DMS79 (cell line): ENCODE data around the gene CKAP4.

ENCODE experiments used
- DNase-seq: peaks from one replicate; lab custom pipeline; 2025; lab: John Stamatoyannopoulos, UW

Gene CKAP4

DNA sequence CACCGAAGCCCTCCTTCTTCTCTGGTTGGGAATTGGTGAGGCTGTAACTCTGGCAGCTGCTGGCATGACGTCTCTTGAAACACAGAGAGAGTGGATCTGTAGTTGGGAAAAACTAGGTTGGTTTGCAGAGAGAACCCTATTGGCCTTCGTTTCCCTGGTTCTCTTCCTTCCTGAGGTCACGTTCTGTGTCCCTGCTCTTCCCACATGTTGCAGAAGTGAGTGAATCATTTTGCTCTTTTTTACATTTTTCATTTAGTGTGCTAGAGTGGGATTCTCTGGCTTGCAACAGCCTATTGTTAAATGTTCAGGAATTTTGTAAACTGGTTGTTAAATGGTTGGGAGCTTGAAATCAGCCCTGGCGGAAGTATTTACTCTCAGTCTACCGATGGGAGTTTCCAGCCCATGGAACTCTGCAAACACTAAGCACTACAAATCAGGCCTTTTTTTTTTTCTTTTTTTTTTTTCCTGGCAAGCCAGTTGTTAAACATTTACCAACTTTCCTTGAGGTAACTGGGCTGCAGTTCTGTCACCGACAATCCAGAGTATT is 26.8 kb upstream of the CKAP4 start:
- no peak for DNase-seq

DNA sequence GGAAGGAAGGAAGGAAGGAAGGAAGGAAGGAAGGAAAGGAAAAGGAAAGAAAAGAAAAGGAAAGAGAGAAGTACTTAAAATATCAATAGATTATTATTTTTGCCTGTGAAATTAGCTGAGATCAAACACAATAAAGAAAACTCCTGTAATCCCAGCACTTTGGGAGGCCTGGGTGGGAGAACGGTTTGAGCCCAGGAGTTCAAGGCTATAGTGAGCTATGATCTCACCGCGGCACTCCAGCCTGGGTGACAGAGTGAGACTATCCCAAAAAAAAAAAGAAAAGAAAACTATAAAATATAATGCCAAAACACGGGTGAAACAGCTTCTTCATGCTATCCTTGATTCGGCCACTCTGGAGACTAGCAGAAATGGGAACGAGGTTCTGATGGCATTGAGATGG is 26.2 kb upstream of the CKAP4 start:
- no peak for DNase-seq

GRCh38 chr12:106273491-106273890 is 25.7 kb upstream of the CKAP4 start:
- DNase-seq, result no peak

DNA sequence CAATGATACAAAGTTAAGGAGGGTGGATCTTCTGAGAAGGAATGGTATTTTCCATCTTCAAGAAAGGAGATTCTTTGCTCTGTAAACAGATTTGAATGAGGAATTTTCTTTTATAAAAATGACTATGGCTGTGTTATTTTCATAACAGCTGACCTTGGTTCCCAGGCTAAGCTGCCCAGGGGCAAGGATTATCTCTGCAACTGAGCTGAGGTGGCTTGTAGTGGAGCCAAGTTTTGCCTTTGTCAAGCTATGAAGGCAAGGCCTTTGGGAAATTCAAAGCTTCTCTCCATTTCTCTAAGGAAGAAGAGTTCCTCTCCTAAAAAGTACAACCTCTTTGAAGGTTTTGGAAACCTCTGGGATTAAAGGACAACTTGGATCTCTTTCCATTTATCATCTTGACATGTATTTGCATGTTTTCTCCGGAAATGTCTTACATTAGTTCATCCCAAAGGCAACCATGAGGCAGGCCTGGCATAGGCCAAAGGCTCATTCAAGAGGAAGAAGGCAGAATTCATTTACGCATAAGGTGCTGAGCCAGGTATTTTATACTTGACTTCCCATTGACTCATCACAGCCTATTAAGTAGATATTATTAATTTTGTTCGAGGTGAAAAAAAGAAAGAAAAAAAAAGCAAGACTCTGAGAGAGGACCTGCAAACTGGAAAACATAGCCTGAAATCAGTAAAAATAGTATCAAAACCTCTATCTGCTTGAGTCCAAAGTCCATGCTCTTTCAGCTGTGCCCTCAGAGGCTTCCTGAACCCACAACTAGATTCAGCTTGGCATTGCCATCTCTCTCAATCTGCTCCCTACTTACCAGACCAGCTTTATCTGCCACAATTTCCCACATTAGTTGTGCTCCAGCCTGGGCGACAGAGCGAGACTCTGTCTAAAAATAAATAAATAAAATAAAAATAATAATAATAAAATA is 24.0 kb upstream of the CKAP4 start:
- no peak for DNase-seq

DNA sequence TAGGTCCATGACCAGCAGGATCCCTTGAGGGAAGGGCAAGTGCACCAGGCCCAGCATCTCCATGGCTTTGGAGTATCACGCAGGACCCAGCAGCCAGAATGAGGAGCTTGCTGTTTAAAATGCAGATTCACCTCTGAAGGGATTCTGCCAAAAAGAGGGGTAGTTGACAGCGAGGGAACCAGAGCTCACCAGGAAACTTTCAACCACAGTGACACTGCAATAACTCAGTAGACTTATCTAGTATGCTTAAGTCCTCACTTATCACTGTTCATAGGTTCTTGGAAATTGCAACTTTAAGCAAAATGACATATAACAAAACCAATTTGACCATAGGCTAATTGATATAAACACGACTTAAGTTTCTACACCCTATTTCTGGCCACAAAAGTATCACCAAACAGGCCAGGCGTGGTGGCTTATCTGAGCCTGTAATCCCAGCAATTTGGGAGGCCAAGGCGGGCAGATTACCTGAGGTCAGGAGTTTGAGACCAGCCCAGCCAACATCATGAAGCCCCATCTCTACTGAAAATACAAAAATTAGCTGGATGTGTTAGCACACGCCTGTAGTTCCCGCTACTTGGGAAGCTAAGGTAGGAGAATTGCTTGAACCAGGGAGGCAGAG is 21.4 kb upstream of the CKAP4 start:
- DNase-seq, result no peak

DNA sequence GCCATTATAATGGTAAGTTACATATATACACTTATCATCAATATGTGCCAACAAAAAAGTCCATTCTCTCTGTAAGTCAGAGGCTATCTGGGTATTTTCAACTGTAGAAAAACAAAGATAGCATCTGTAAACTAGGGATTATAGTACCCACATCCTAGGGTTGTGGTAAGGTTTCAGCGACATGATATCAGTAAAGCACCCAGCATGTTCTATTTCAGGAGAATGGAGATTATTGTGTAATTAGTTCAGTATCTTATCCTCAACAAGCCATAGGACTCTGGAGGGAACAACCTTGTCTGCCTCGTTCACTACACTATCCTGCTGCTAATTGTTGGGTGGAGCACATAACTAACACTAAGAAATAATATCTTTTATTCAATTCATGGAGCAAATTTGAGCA is 19.7 kb upstream of the CKAP4 start:
- no peak for DNase-seq

DNA sequence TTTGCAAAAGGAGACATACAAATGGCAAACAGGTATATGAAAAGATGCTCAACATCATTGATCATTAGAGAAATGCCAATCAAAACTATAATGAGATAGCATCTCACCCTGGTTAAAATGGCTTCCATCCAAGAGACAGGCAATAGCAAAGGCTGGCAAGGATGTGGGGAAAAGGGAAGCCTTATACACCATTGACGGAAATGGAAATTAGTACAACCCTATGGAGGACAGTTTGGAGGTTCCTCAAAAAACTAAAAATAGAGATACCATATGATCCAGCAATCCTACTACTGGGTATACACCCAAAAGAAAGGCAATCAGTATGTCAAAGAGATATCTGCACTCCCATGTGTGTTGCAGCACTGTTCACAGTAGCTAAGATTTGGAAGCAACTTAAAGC is 17.3 kb upstream of the CKAP4 start:
- DNase-seq, result no peak

DNA sequence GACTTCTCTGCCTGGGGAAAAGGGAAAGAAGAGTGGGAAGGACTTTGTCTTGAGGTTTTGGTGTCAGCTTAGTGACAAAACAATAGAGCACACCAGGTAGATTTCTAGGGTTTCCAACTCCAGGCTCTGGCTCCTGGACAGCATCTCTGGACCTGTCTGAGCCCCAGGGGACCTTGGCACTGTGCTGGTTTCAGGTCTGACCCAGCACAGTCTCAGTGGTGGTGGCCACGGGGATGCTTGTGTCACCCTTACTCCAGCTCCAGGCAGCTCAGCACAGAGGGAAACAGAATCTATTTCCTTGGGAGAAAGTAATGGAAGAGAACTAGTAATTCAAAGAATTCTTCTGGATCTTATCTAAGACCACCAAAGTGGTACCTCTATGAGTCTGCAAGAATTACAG is 11.1 kb upstream of the CKAP4 start:
- DNase-seq, result no peak

DNA sequence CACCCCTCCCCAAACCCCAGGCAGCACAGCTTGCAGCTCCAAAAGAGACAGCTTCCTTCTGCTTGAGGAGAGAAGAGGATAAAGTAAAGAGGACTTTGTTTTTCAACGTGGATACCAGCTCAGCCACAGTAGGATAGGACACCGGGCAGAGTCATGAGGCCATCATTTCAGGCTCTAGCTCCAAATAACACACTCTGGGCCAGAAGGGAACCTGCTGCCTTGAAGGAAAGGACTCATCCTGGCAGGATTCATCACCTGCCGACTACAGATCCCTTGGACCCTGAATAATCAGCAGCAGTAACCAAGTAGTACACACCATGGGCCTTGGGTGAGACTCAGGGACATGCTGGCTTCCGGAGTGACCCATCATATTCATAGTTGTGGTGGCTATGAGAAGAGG is 10.4 kb upstream of the CKAP4 start:
- DNase-seq, result no peak

DNA sequence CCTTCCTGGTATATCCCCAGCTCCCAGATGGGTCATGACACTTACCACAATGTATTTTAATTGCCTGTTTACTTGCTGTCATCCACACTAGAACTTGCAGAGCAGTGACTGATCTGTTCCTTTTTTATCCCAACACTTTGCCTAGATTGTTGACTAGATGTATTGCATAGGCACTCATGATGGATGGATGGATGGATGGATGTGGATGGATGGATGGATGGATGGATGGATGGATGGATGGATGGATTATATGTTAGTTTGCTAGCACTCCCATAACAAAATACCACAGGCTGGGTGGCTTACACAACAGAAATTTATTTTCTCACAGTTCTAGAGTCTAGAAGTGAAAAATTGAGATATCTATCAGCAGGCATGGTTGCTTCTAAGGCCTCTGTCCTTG is 8.7 kb upstream of the CKAP4 start:
- DNase-seq, result no peak

DNA sequence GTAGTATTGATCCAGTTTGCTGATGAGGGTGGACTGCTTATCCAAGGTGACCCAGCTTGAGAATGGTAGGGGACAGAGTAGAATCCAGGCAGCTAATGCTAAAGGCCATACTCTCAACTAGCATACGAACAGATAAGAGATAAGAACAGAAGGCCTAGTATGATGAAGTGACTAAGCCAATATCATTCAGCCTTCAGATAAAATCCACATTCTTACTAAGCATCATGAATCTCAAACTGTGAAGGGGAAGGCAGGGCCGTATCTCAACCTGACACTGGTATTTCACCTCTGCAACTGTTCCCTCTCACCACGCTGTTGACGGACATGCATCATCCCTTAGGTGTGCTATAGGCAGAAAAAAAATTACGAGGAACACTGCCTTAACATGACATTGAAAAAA is 8.1 kb upstream of the CKAP4 start:
- no peak for DNase-seq

DNA sequence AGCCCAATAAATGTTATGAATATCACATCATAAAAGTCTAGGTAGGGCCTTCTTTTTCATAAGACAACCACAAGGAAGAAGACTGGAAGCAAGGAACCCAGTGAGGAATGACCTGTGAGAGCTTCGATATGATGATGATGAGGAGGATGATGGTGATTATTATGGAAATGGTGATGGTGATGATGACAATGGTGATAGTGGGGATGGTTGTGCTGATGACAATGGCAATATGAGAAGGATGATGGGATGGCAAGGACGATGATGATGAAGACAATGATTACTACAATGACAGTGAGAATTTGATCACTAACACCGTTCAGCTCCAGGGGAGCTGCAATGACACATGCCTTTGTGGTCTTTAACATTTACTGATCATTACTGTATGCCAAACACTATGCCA is 7.7 kb upstream of the CKAP4 start:
- DNase-seq, result no peak

DNA sequence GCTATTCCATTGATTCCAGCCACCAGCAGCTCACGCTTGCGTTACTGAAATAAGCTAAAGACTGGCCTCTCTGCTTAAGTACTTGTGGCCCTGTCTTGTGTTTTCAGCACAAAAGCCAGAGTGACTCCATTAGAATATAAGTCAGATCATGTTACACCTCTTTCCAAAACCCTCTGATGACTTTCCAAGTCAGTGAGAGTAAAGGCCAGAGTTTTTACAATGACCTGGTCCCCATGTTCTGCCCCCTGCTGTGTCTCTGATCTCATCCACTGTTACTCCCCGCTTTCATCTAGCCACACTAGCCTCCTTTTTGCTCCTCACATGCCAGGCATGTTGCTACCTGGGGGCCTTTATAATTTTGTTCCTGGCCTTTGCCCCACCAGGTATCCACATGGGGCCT is 6.9 kb upstream of the CKAP4 start:
- DNase-seq, result no peak

DNA sequence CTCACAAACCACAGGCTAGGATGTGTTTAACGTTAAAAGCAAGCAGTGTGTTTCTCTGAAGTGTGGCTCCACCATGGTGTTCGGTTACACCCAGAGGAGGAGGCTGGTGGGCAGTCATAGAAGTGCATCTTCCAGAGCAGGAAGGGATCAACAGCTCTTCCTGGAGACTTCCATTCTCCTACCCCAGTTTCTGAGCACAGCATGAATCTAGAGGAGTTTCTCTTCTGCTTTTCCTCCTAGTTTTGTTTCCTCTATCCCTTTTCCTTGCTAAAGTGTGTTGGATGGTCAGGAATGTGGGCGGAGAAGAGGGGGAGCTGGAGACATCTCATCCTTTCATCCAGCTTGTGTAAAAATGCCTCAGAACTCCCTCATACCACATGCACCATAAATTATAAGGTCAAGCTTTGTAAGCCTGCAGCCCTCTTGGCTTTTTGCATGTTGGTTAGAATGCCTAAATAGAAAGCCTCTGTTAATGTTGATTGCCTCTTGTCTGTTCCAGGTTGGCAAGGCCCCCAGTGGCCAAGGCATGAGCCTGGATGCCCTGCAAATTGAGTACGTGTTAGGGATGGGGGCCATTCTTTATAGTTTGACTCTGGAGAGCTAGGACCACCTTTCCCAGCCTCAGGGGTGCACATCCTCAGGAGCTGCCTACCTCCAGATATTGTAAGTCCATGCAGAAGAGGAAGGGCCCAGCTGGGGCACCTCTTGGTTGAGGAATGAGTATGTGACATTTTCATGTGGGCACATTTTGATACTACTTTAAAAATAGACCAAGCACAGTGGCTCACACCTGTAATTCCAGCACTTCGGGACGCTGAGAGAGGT is 4.0 kb upstream of the CKAP4 start:
- DNase-seq, result no peak

DNA sequence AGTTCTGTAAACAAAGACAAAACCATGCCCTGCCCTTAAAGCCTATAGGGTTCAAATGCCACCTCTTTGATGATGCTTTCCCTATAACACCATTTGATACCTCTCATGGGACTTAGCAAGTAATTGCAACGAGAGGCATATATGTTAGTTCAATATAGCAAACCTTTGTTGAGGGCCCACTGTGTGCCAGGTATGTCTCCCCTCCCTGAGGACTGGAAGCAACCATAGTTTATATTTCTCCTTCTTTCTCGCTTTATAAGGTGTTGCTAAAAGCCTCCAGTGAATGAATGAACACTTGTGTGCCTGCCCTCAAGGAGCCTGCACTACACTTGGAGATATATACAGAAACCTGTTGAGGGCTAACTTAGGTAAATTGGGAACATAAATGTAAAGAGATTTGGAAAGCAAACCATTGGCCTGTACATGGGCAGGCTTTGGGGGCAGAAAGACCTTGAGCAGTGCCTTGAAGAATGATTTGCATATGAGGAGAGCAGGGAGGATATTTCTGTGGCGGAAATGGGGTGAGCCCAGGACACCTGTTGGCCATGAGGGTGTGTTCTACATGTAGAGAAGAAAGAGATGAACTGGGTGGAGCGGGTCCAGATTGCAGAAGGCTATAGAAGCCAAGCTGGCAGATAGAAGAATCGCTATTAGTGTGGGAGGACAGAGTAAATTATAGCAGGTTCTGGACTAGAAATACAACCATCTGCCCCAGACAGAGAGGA is 1.8 kb upstream of the CKAP4 start:
- no peak for DNase-seq

DNA sequence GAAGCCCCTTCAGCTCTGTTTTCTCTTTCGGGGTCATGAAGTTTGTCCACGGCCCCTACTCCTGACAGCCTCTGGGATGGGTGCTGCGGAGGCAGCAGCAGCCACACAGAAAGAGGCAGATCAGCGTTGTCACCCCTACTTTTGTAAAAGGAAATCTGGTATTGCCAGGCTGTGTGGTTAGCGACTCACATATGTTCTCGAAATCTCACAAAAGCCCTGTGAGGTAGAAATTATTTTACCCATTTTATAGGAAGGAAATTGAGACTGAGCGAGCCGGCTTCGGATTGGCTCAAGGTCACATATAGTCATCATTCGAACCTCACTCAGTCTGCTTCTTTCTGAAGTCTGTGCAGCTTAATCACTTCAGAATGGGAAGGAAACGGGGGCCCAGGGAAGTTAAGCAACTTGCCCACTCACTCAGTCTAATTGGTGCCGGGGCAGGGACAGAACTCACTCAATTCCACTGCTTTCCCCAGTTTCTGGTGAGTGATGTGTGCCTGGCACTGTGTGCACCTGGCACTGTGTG is 1.1 kb upstream of the CKAP4 start:
- no peak for DNase-seq

GRCh38 chr12:106248312-106248845 is 559 bp upstream of the CKAP4 start:
- no peak for DNase-seq

DNA sequence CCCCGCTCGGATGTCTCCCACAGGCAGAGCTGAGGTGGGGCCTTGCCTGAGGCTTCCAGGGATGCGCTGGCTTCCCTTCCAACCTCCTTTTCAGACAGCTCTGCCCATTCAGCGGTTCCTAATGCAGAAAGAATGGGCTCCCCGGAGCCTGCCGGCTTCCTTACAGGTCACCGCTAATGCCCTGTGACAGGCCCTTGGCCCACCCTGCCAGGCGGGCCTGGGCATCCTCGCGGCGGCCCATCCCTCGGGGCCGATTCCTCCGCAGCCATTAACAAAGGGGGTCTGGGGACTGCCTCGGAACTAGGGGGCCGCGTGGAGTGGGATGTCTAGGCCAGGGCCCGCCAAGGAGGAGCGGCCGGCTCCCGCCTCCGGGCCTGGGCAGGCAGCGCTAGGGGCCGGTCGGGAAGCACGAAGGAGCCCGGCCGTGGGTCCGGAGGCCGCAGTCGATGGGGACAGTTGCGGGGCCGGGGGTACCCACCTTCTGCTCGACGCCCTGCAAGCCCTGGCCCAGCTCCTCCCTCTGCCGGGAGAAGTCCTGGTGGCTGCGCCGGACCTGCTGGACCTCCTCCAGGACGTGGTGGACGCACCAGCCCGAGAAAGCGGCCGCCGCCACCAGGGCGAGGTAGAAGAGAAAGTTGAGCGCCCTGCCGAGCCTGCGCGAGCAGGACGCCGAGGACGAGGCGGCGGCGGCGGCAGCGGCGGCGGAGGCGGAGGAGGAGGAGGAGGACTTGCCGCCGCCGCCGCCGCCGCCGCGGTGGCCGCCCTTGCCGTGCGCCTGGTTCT is 738 bp downstream of the CKAP4 start:
- no peak for DNase-seq

- DNase-seq, result no peak
Measured at GRCh38 chr12:106245767-106246166, 2.1 kb downstream of the CKAP4 start.

- no peak for DNase-seq
Measured at GRCh38 chr12:106243620-106244019, 4.2 kb downstream of the CKAP4 start.

DNA sequence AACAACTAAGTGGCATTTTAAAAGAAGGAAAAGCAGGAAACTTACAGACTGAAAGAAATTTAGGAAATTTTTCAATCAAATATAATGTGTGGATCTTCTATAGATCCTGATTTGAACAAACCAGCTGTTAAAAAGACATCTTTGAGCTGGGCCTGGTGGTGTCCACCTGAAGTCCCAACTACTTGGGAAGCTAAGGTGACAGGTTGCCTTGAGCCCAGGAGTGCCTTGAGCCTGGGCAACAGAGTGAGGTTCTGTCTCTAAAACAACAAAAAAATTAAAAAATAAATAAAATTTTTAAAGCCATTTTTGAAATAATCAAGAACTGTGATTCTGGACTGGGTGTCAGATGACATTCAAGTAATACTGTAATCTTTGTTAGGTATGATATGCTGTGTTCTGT is 7.0 kb downstream of the CKAP4 start:
- DNase-seq, result no peak
